Subcutaneous adipose tissue (tissue), 4 donors: Measurements from ENCODE around the gene GNAQ. TPM values are rescaled to one million over a fixed set of nuclear protein-coding genes. Genes with fewer than 3 reads are reported as not detected.

Source experiments
- CTCF ChIP-seq: fragments of 450-650 bp; IDR thresholded peaks from one replicate; pipeline ENCODE4 v1.5.1; 2016; ENCODE audit warnings: low read depth, mild to moderate bottlenecking, control low read depth, antibody characterized with exemption, moderate library complexity
- total RNA-seq, 4 donors: library from RNA; depleted of rRNA; stranded (reverse); fragments of >200 nt; gene quantifications; one replicate each; pipeline ENCODE4 v1.1.0, GENCODE V29; 2016

GNAQ gene
- total RNA-seq, 4 donors from 2014 or later: 41.8 to 100 (median 45.5) TPM

DNA sequence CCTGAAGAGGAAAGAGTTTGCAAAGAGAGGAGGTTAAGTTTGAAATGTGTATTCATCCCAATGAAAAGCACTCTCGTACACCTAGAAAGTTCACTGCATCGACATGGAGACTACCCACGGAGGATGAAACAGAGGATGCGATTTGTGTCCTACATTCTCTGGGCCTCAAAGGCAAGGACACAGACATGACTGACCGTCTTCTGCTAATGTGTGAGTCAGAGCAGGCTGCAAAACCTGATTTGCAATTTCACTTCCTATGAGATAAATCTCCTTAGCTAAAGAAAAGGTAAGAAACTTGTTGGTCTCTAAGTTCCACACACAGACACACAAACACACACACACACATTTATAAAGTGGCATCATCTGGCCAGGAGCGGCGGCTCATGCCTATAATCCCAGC, 98.6 kb downstream of the GNAQ start:
- no peak for TF ChIP-seq CTCF

- TF ChIP-seq CTCF: no peak
Measured at GRCh38 chr9:77929942-77930341, 101.7 kb downstream of the GNAQ start.

GRCh38 chr9:77927265-77927664, 104.3 kb downstream of the GNAQ start:
- no peak for TF ChIP-seq CTCF

DNA sequence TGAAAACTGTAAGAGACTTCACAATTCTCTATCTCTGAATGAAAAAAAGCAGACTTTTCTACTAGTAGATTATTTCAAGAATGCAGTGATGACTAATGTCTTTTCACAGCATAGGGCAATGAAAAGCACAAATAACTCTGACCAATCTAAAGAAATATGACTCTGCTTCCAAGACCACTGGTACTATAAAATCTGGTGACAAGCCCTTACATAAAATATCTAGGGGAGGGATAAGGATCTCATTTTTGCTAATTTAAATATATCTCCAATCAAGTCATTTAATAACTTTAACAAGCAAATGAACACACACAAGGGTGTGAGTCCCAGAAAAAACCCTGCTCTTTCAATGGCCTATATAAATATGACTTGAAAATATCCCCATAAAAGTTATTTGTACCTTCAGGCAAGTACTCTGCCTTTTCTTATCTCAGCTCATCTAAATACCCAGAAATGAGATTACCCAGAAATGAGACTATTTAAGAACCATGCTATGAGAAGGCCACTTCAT, 105.2 kb downstream of the GNAQ start:
- no peak for TF ChIP-seq CTCF

- no peak for TF ChIP-seq CTCF
Measured at GRCh38 chr9:77922591-77922990, 109.0 kb downstream of the GNAQ start.

GRCh38 chr9:77917800-77918199, 113.8 kb downstream of the GNAQ start:
- TF ChIP-seq CTCF: no peak

GRCh38 chr9:77916820-77917219, 114.8 kb downstream of the GNAQ start:
- TF ChIP-seq CTCF: no peak
